RKO (cell line): ENCODE measurements around the gene CNPY4.

Experiments used
- DNase-seq: peaks from one replicate; pipeline ENCODE4 v3.0.0-alpha.2; 2016; ENCODE audit warnings: low spot score

Gene CNPY4

DNA sequence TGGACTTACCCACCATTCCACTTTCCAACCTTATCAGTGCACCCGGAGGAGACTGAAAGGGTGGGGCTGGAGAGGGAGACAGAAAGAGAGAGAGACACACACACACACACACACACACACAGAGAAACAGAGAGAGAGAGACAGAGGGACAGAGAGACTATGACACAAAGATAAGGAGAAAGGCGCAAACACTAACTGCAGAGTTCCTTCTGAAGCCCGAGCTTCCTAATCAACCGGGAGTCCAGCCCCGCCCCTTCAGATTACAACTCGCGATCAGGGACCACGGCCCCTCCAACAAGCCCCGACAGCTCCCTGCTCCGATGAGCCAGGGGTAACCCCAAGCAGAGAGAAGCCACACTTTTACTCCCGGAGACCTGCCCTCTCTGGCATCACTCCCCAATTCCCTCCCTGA lies 48.5 kb downstream of the CNPY4 start:
- no peak for DNase-seq

DNA sequence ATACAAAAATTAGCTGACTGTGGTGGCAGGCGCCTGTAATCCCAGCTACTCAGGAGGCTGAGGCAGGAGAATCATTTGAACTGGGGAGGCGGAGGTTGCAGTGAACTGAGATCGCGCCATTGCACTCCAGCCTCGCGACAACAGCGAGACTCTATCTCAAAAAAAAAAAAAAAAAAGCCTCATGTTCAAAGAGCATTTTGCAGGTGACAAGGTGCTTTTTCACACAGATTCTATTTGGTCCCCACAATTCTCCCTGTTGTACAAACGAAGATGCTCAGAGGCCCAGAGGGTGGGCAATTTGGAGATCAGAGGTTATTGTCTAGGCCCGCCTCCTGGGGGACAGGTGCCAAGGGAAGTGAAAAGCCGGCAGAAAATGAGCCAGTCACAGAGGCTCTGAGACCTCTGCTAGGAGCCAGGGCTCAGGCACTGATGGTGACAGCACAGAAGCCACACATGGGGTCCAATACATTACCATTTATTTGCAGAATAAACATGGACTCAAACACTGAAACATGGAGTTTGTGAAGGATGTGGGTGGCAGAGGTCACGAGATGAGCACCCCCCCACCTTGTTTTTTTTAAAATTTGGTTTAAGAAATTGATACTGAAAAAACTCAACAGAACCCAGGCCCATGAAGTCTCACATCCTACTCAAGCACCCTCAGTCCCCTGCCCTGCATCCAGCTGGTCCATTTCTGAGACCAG lies 49.9 kb downstream of the CNPY4 start:
- DNase-seq: no peak

DNA sequence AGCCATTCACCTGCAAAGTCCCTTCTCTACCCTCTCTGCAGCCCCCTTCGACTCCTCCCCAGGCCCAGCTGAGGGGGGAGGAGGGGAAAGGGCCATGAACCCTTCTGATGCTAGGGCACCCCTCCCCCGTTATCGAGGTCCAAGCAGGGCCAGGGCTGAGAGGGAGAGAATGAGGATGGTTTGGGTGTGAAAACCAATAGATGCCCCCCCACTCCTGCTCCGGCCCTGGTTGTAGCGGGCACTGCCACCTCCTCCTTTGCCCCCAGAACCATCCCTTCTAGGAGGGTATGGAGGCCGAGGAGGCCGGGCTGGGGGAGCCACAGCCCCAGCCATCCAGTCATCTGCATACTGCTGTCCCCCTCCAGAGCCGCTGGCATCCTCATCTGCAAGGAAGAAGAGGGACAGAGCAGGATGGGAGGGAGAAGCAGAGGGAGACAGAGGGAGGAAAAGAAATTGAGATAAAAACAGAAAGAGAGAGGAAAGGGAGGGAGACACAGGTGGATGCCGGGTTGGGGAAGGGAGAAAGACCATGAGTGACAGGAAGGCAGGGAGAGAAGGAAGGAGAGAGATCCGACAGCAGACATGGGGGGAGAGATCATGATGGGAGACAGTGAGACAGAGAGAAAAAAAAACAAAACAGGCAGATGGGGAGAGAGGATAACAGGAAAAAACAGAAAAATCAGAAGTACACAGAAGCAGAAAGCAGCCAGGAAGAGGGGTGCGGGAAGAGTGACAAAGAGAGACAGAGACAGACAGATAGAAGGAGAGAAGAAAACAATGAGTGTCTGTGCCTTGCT lies 50.9 kb downstream of the CNPY4 start:
- DNase-seq: no peak

DNA sequence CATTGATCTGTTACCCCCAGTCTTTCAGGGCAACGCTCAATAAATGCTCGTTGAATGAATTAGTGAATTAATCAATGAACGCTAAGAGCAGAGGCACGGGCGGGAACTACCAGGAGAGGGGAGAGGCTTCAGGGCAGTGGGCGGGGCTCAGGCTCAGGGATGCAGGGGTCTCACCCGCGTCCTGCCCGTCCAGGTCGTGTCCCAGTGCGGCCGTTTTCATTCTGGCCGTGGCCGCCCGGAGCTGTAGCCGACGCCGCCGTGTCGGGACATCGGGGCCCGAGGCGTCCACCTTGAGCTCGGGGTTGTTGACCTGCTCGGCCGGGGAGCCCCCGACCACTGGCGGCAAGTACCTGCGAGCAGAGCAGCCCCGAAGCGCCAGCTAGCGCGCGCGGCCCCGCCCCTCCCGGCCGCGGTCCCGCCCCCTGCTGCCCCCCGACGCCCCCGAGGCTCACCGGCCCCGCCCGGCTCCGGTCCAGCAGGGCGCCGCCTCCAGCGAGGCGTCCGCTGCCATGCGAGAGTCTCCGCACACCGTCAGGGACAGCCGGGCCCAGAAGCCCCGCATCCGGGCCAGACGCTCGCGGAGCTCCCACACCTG lies 51.8 kb downstream of the CNPY4 start:
- no peak for DNase-seq

DNA sequence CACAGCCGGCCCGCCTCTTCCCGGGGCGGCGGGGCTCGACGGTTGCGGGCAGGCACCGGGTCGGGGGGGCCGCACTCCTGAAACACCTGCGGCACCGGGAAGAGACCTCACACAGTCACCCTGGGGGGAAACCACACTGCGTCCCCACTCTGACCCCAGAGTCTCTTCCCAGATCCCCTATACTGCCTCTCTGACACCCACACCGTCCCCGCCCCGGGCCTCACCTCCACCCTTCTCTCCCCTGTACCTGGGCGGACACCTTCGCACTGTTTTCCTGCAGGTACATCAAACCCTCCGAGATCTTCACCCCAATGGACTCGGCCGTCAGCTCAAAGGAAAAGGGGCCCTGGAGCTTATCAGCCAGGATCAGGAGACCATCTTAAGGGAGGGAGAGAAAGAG lies 52.4 kb downstream of the CNPY4 start:
- DNase-seq: no peak

DNA sequence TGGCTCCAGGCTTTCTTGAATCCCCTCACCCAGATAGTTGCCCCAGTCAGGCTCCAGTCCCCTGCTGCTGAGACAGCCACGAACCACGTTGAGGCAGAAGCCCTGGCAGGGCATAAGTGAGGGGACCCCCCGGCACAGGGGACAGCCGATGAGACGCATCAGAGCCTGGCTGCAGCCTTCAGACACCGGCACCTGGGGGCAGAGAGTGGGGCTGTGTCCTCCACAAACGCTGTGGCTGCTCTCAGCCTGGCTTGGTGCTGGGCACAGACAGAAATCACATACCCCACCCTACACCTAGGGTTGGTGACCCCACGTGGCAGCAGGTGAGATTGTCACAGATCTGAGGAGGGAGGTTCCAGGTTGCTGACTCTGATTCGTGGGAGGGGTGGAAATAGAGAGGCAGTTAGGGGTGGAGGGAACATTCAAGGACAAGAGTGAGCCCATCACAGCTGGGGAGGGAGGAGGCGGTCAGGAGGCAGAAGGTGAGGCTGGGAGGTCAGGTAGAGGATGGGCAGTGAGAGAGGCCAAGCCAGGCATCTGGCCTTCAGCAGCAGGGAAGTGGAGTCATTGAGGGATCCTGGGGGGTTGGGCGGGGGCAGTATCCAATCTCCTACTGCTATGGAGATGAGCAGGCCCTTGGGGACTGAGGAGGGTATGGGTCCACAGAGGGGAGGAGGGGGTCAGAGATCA lies 54.5 kb downstream of the CNPY4 start:
- DNase-seq: no peak

DNA sequence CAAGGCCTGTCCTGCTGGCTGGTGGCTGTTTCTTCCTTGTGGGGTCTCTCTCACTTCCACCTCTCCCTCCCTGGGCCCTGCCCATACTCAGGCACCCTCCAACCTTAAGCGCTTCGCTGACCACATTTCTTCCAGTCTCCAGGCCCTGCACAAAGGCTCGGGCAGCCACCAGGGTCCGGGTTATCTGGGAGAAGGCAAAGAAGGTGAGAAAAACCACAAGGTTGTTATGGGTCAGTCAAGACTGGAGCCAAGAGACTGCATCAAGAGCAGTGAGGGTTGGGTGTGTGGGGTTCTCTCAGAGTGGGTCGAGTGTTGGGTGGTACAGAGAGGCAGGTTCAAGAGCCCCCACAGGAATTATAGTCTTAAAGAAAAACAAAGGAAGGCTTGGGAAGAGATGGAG lies 55.1 kb downstream of the CNPY4 start:
- no peak for DNase-seq
